NOMO-1 treated with DMSO at 0.1 percent for 48 hours (cell line): ENCODE measurements around the gene CHST11.
"Not testable (repeated sequence)": the region's sequence is repeated elsewhere in the genome, so short reads cannot be mapped to it uniquely, and the experiment has no call there.

Experiments used
- DNase-seq: peaks from one replicate; lab custom pipeline; 2025; ENCODE audit not compliant: unreplicated experiment; lab: John Stamatoyannopoulos, UW

Gene CHST11

DNA sequence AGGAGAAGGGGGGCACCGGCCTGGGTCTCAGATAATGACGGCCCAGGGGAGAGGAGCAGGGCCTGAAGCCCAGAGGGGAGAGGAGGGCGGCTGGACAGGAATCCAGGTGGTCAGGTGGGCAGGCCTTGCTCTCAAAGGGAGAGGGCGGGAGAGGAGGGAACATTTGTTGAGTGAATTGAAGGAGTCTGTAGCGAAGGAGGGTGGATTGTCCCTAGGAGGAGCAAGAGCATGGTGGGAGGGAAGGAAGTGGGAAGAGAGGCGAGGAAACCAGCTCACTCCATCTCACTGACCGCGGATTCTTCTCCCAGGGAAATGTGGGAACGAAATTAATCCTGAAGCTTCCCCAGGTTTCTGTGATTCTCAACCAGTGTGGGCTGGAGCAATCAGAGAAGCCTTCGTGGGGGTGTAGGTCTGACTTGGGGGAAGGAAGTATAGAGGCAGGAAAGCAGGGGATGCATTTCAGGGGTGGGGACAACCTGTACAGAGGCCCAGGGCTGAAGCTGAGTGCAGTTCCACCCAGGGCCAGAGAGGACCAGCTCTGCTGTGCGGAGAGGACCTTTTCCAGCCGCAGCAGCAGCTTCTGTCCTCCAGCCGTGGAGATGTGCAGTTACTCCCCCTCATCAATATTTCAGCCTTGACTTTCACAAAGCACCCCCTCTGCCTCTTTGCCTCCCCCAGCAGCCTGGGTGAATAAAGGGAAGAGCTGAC, 100.9 kb downstream of the CHST11 start:
- no peak for DNase-seq

DNA sequence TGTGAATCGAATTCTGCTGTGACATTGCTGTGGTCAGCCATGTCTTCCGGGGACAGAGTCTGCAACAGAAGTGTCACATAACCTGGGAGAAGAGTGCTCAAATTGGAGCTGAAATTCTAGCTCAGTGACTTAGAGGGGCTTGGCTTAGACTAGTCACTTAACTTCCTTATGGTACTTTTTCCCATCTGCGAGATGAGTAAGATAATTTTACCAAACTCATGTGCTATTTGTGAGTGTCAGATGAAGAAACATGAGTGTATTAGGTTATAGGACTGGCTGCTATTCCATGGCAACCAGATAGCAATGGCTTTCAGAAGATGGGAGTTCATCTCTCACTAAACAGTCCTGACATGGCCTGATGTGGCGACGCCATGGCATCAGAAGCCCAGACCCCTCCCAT, 104.1 kb downstream of the CHST11 start:
- no peak for DNase-seq

DNA sequence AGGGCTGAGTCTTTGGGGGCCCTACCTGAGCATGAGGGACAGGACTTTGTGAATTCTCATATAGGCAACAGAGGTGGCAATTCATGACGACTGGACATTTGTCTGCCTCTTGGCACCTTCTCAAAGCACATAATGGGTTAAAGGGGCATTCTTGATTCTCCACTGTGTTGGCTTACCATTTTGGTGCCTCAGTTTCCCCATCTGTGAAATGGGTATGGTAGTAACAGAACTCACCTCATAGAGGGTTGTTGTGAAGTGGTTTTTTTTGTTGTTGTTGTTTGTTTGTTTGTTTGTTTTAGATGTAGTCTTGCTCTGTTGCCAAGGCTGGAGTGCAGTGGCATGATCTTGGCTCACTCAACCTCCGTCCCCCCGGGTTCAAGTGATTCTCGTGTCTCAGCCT, 106.0 kb downstream of the CHST11 start:
- no peak for DNase-seq

DNA sequence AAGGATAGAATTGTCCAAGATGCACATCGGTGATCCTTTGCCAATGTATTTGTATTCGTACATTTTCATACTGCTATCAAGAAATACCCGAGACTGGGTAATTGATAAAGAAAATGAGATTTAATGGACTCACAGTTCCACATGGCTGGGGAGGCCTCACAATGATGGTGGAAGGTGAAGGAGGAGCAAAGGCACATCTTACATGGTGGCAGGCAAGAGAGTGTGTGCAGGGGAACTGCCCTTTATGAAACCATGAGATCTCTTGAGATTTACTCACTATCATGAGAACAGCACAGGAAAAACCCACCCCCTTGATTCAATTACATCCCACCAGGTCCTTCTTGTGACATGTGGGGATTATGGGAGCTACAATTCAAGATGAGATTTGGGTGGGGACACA, 107.9 kb downstream of the CHST11 start:
- not testable (repeated sequence) for DNase-seq

DNA sequence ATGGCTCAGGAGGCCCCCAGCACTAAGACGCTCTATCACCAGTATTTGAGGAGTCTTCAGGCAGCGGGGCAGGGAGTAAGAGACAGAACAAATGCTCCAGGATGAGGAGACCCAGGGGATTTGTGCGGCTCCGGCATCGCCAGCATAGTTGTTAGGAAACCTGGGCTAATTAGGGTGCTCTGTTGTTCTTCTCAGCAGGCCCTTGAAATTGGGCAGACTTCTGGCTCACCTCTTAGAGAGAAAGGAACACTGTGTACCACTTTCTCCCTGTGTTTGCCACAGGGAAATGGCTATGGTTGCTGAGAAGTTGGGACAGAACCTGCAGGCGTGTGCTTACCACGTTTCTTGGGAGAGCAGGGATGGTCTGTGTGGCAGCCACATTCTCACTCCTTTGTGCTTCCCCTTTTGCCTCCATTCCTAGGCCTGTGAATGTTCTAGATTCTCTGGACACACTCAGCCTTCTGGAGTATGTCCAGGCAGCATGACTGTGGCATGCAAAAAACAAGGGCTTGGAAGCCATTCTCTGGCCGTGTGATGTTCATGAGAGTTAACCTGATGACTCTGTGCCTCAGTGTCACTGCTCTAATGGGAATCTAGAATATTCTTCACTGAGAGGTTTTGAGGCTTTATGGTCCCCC, 109.0 kb downstream of the CHST11 start:
- no peak for DNase-seq

DNA sequence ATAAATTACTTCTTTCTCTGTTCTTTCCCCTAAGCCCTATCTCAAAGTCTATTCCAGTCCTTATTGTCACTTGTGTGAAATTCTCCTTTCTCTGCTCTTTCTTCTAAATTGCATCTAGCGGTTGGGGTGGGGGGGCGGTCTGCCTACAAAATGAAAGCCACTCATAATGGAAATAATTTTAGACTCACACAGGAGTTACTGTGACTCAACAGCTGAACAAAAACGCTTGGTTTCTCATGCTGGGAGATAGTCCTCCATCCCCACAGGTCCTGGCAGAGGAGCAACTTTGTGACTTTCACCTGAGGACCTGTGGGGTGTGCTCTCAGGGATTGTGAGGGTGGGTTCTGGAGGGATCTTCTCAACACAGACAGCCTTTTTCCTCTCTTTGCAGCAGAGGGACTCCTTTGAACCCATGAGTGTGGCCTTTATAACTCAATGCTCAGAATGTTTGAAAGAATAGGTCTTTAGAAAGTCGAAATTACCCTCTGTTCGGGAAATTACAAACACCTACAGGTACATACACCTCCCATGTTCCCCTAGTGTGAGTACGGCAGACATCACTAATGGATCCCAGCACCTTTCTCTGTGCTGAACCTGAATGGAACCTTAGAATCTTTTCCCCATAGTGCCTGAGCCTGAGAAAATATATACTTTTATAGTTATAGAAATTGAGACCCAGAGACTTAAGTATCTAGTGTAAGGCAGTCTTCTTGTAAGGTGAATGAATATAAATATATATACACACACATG, 109.7 kb downstream of the CHST11 start:
- no peak for DNase-seq

DNA sequence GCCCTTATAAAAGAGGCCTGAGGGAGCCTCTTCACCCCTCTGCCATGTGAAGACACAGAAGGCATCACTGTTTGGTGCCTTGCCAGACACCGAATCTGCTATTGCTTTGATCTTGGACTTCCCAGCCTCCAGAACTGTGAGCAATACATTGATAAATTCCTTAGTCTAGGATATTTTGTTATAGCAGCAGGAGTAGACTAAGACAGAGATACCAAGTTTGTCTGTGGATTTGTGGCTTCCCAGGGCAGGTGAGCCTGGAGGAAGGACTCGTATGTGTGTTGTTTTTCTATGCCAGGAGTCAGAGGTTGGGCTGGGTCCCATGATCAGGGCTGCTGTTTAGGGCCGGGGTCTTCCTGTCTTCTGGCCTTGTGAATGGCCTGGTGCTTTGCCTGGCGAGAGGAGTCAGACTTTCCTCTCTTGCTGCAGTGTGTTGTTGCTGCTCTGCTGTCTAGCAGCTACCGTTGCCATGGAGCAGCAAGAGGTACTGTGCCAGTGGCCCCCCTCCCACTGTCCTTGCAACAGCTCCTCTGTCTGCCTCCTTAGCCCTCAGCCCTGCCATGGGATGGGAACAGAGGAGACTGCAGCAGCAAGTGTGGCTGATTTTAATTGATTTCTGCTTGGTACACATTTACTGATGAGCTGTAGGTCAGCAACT, 111.2 kb downstream of the CHST11 start:
- DNase-seq: peak; percentile 8

DNA sequence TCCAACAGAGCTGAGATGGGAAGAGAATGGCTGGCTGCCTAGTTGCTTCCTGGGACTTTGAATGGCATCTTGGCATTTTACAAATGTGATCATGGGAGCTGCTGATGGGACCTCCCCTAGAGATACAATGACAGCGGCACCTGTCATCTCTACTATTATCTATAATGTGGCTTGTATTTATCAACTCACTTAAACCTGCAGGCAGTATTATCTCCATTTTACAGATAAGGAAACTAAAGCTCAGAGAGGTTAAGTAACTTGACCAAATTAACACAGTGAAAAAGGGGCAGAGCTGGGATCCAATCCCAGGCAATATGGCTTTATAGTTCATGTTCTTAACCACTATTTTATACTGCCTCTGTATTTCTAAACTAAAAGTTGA, 111.7 kb downstream of the CHST11 start:
- DNase-seq: no peak

DNA sequence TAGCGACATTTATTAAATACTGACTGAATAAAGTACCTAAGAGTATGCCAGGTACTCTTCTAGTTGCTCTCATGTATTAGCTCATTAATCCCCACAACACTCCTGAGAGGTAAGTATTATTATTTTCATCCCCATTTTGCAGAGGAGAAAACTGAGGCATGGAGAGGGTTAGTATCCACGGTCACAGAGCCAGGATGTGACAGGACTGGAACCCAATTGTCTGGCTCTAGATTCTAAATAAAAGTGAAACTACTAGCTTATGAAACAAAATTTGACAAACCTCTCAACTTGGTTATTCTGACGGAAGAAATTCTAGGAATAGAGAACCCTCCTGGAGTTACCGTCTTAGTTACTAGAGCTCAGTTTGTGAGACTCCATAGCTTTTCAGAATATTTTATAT, 112.2 kb downstream of the CHST11 start:
- DNase-seq: no peak

DNA sequence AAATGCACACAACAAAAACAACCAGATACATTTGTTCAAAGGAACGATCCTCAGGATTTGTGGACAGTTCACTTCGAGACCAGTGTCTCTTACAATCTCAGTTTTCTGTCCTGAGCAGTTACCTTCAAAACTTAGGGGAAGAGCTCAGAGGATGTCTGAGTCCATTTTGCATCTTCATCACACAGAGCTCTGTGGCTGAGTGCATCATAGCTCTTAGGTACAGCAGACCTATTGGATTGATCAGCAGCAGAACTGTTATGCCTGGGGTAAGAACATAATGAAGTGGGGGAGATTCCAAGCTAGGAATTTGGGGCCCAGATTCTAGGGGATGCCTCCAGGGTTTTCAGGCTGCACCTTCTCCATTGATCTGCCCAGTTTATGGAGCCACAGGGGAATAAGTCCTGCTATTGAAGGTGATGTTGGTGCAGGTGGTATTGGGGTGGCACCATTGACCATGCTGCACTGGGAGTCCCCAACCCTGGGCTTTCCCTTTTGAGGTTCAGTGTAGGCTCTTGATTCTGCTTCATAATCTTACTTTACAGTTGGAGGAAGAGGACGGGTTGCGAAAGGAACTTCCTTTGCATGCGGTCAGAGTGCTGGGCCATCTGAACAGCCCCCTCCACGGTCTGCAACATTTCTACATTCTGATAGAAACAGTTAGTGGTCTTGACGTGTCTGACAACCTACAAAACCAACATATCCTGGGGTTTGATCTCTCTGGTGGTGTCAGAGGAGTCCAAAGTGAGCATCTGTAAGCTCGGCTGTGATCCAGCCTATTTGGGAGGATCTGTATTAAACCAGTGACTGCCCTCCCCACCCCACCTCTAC, 112.8 kb downstream of the CHST11 start:
- DNase-seq: peak; percentile 97

DNA sequence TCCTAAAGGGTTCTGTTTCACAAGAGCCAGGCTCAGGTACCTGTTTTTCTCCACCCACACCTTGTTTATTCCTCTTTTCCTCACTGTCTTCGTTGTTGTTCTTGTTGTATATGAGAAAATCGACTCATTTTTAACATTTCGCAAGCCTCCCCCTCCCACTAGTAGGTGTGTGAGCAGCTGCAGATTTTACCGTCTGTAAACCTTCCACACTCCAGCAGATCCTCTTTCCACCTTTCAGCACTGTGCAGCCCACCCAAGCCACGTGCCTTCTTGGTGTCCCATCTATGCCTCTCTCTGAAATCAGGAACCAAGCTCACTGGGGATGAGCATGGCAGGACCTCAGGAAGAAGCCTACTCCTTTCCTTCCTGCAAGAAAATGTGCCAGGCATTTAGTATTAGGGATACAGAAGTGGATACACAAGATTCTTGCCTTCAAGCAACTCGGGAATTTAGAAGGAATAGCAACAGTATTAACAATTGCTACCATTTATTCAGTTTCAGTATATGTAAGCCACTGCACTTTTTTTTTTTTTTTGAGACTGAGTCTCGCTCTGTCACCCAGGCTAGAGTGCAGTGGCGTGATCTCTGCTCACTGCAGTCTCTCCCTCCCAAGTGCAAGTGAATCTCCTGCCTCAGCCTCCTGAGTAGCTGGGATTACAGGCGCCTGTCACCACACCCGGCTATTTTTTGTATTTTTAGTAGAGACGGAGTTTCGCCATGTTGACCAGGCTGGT, 113.6 kb downstream of the CHST11 start:
- DNase-seq: no peak

DNA sequence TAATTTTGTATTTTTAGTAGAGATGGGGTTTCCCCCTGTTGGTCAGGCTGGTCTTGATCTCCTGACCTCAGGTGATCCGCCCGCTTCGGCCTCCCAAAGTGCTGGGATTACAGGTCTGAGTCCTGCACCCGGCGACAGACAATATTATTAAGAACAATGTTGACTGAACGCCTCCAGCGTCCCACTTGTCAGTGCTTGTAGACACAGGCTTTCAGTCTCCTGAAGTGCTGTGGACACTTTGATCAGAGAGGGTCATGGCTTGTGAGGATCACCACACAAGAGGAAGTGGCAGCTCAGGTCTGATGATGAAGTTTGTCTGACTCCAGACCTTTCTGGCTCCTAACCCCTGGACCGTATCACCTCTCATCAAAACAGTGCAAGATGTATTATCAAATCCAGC, 114.6 kb downstream of the CHST11 start:
- peak; percentile 9 for DNase-seq

DNA sequence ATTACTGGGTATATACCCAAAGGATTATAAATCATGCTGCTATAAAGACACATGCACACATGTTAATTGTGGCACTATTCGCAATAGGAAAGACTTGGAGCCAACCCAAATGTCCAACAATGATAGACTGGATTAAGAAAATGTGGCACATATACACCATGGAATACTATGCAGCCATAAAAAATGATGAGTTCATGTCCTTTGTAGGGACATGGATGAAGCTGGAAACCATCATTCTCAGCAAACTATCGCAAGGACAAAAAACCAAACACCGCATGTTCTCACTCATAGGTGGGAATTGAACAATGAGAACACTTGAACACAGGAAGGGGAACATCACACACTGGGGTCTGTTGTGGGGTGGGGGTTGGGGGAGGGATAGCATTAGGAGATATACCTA, 117.6 kb downstream of the CHST11 start:
- not testable (repeated sequence) for DNase-seq

DNA sequence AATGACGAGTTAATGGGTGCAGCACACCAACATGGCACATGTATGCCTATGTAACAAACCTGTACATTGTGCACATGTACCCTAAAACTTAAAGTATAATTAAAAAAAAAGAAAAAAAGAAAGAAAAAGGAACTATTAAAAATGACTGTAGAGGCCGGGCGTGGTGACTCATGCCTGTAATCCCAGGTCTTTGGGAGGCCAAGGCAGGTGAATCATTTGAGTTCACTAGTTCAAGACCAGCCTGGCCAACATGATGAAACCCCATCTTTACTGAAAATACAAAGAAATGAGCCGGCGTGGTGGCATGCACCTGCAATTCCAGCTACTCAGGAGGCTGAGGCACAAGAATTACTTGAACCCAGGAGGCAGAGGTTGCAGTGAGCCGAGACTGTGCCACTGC, 118.0 kb downstream of the CHST11 start:
- DNase-seq: peak; percentile 30

DNA sequence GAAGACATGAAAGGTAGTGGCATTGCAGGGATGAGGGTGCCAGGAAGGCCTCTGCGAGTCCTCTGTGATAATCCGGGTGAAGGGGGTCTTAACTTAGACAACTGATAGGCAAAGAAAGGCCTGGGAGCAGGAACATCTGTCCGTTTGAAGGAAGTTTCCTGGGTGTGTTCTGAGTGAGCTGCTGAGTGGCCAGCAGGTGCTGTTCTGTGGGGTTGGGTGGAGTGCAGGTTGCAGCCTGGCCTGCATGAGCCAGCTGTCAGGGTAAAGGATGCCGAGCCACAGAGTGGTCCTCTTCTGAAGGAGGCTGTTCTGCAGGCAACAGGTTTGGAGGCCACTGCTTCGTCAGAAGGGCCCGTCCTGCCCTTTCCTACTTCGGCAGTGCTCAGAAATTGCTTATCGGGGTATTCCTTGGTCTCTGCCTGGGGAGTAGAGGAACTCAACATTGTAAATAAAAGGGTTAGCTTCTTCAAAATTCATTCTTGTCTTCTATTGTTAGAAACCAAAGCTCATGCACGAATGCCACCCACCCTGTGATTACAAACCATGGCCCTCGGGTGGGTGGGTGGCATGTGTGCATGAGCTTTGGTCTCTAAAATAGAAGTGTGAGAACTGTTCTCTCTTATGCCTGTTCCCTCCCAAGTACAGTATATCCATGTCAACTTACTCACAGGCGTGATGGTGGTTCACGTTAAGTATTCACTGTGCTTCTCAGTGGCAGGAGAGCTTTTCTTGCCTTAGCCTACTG, 118.9 kb downstream of the CHST11 start:
- DNase-seq: no peak

DNA sequence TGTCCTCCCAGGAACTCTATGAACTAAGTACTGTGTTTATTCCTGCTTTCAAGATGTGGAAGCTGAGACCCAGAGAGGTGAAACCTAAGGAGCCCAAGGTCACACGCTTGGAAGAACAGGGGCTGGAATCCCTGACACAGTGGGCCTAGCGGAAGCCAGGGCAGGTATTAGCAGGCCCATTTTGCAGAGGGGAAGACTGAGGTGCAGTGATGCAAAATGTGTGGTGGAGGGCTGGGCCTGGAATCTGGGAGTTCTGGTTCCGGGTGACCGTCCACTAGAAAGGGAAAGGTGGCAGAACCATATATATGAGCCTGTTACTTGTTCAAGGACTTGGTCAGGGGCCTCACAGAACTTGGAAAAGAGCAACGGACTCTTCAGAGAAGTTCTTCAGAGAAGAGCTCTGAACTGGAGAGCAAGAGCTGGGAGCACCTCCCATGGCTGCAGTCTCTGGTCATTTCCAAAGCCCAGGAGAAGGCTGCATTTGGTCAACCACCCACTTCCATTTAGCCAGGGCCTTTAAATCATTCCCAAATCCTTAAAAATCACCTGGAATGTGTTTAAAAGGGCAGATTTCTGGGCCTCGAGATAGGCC, 119.5 kb downstream of the CHST11 start:
- no peak for DNase-seq

DNA sequence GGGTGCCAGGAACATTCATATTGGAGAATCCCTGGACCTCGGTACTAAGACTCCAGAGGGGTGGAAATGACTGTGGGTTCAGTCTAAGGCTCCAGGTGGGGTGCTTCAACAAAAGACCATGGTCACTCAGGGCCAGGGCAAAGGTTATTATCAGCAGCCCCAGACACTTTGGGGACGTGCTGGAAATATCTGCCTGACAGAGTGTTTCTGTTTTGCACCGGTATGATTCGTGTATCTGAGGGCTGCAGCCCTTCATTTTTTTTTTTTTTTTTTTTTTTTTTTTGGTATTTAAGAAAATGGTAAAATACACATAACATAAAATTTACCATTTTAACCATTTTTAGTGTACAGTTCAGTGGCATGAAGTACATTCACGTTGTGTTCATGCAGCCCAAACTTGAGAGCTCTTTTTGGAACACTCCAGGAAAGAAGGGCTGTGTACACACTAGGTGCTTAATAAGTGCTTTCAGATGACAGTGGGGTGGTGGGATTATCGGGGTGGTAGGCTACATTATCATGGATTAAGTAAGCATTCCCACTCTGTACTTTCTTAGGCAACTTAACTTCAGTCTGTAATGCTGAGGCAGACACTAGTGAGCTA, 120.3 kb downstream of the CHST11 start:
- DNase-seq: no peak

DNA sequence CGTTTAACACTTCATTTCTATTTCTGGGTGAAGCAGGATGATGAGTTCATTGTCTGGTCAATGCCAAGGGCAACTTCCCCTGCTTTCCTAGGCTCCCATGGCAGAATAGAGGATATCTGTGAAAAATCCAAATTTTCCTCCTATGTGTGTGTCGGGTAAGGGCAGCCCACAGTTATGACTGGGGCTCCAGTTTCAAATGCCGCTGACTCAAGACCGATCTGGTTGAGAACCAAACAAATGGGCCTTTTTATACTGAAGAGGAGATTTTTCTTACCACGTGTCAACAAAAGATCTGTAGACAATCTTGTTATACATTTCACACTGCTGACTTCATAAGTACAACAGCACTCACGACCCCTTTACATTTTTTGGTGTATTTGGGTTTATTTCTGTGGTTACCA, 120.8 kb downstream of the CHST11 start:
- no peak for DNase-seq

DNA sequence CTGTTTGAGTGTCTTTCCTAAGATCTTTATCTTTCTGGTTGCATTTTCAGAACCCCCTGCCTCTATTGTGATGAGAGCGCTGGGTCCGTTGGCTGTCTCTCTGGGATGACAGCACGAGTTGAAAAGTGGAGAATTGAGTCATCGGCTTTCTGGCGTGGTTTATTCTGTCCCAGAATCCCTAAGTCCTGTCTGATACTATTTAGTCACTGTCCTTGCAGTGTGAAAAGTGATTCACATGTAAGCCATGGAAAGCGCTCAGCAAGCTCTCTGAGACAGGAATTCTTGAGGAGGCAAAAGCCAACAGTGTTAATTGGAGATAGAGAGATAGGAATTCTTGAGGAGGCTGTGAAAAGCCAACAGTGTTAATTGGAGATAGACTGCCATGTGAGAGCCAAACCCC, 121.7 kb downstream of the CHST11 start:
- no peak for DNase-seq
